Right ventricle myocardium inferior (tissue), 1 donor: ENCODE results near the gene CRTAP. TPM values are rescaled to one million over a fixed set of nuclear protein-coding genes. Genes with fewer than 3 reads are reported as not detected.
"Not testable (repeated sequence)": the region's sequence is repeated elsewhere in the genome, so short reads cannot be mapped to it uniquely, and the experiment has no call there.

Experiments used
- ATAC-seq: fragments of 200-7000 bp; cut with Tn5 transposase; one replicate; pipeline ENCODE4 v1.9.1; 2020; ENCODE audit warnings: mild to moderate bottlenecking, moderate library complexity
- DNase-seq: peaks from one replicate; pipeline ENCODE4 v3.0.0; 2021; ENCODE audit errors: missing footprints
- intact Hi-C: fragments of 100-400 bp; cut with DNase I; formaldehyde crosslinking; loops from one replicate; pipeline ENCODE4 v1.11.0; 2022
- total RNA-seq: library from RNA; stranded (reverse); fragmentation: NEBNext Ultra II Directional; extraction: Animal tissue kit (Norgen Biotek cat#: 25700); gene quantifications from one replicate; pipeline ENCODE4 v1.2.1, GENCODE V29; 2021
- donor health status: DM: no; HTN: yes; CAD: no; lungs with severe emphysema.

Gene CRTAP
- total RNA-seq, 1 donor from 2014 or later, result 93.4 TPM

GRCh38 chr3:33162621-33163020, 48.8 kb downstream of the CRTAP start:
- intact Hi-C loops, ATAC-seq, DNase-seq: not testable (repeated sequence)

- ATAC-seq (no peak), DNase-seq (no peak)
- intact Hi-C loops, result no loop called here
Observed at GRCh38 chr3:33165372-33165771, 51.6 kb downstream of the CRTAP start.

- intact Hi-C loops, result no loop called here
- DNase-seq (no peak), ATAC-seq (no peak)
Observed at GRCh38 chr3:33166095-33166494, 52.3 kb downstream of the CRTAP start.

GRCh38 chr3:33167284-33167683, 53.5 kb downstream of the CRTAP start:
- ATAC-seq (no peak), DNase-seq (no peak)
- intact Hi-C loops, result no loop called here

GRCh38 chr3:33167716-33168336, 54.0 kb downstream of the CRTAP start:
- intact Hi-C loops, result no loop called here
- ATAC-seq (no peak), DNase-seq (no peak)

- DNase-seq, result no peak
- intact Hi-C loops, result no loop called here
- ATAC-seq, result no peak
Observed at GRCh38 chr3:33170531-33170930, 56.7 kb downstream of the CRTAP start.

- intact Hi-C loops, result no loop called here
- no peak for ATAC-seq
Observed at GRCh38 chr3:33171580-33171979, 57.8 kb downstream of the CRTAP start.

GRCh38 chr3:33173103-33173502, 59.3 kb downstream of the CRTAP start:
- ATAC-seq (peak; percentile 95), DNase-seq (no peak)
- intact Hi-C loops, result no loop called here

More at GRCh38 chr3:33171580-33171979, 57.8 kb downstream of the CRTAP start:
- DNase-seq, result no peak

GRCh38 chr3:33173672-33174071, 59.9 kb downstream of the CRTAP start:
- DNase-seq (no peak), ATAC-seq (no peak)
- intact Hi-C loops, result no loop called here

- ATAC-seq (no peak), DNase-seq (no peak)
- intact Hi-C loops, result no loop called here
Observed at GRCh38 chr3:33174095-33174494, 60.3 kb downstream of the CRTAP start.

GRCh38 chr3:33174711-33175414, 61.0 kb downstream of the CRTAP start:
- intact Hi-C loops, result no loop called here
- DNase-seq, result no peak
- ATAC-seq, result no peak

- ATAC-seq, result no peak
- no peak for DNase-seq
- intact Hi-C loops, result no loop called here
Observed at GRCh38 chr3:33179132-33179531, 65.3 kb downstream of the CRTAP start.

- intact Hi-C loops, result no loop called here
- DNase-seq (no peak), ATAC-seq (no peak)
Observed at GRCh38 chr3:33181229-33181628, 67.4 kb downstream of the CRTAP start.

GRCh38 chr3:33181641-33182040, 67.8 kb downstream of the CRTAP start:
- ATAC-seq, intact Hi-C loops, DNase-seq: not testable (repeated sequence)

GRCh38 chr3:33184863-33185262, 71.0 kb downstream of the CRTAP start:
- intact Hi-C loops, result no loop called here
- ATAC-seq, result no peak
- DNase-seq, result no peak

- ATAC-seq, result no peak
- no peak for DNase-seq
- intact Hi-C loops, result no loop called here
Observed at GRCh38 chr3:33186524-33187367, 72.9 kb downstream of the CRTAP start.

GRCh38 chr3:33187368-33187634, 73.5 kb downstream of the CRTAP start:
- intact Hi-C loops, result no loop called here
- ATAC-seq (no peak), DNase-seq (no peak)

- DNase-seq, result no peak
- intact Hi-C loops, result no loop called here
- ATAC-seq, result no peak
Observed at GRCh38 chr3:33194303-33194702, 80.5 kb downstream of the CRTAP start.

GRCh38 chr3:33196538-33196937, 82.7 kb downstream of the CRTAP start:
- intact Hi-C loops, result no loop called here
- no peak for ATAC-seq
- no peak for DNase-seq
